GM18861 (cell line): Measurements from ENCODE around the gene CCNQ.

Experiments
- ATAC-seq: cut with Tn5 transposase; IDR thresholded peaks from one replicate; pipeline ENCODE4 v1.9.1; 2021; ENCODE audit not compliant: unreplicated experiment

Gene CCNQ

DNA sequence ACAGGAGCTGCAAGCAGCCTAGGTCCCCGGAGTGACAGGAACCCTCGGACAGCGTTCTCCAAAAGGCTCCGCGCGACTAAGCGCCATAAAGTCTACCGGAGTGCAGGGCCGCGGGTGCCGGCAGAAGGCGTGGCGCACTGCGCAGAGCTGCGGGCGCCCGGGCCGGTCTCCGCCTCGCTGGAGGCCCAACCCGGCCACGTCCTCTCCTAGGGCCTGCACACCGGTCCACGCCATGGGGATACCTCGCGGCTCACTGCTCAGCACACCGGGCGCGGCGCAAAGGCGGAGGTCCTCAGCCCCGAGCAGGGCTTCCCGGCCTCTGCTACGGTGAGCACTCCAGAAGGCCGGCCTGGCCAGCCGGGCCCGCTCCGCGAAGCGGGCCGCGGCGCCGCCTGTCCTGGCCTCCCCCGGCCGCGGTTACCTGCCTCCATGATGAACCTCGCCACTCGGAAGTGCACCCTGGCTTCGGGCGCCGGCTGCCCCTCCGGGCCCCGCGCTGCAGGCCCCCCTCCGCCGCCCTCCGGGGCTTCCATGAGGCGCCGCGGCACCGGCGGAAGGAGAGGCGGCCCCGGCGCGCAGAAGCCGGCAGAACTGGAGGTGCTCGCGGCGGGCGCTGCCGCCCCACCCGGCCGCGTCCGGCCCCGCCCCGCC lies at the start of gene CCNQ:
CCNQ (minus strand) TSS at position 599 of the 651 bp plus-strand sequence; CDS start at position 533, 66 bp downstream.
- ATAC-seq = peak; percentile 37

DNA sequence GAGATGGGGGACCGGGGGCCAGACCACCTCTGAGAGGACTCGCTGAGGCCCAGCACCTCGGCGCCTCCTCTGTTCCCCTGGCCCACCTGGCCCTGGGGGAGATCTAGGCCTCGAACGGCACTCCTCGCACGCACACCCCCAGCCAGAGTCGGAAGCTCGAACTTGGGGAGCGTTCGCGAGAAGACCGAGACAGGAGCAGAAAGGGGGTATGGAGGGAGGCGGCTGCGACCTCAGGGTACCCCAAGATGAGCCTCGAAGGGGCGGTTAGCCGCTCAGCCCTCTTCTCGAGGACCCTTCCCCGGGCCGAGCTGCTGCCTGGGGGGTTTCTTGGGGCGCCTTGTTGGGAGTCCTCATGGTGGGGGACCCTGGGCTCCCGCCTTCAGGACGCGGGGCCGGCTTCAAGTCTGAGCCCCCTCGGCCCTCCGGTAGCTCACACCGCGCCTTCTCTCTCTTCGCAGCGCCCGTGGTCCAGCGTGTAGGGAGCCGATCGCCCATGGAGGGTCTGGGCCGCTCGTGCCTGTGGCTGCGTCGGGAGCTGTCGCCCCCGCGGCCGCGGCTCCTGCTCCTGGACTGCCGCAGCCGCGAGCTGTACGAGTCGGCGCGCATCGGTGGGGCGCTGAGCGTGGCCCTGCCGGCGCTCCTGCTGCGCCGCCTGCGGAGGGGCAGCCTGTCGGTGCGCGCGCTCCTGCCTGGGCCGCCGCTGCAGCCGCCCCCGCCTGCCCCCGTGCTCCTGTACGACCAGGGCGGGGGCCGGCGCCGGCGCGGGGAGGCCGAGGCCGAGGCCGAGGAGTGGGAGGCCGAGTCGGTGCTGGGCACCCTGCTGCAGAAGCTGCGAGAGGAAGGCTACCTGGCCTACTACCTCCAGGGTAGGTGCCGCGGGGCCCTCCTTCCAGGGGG lies 48.8 kb upstream of the CCNQ start:
- no peak for ATAC-seq

DNA sequence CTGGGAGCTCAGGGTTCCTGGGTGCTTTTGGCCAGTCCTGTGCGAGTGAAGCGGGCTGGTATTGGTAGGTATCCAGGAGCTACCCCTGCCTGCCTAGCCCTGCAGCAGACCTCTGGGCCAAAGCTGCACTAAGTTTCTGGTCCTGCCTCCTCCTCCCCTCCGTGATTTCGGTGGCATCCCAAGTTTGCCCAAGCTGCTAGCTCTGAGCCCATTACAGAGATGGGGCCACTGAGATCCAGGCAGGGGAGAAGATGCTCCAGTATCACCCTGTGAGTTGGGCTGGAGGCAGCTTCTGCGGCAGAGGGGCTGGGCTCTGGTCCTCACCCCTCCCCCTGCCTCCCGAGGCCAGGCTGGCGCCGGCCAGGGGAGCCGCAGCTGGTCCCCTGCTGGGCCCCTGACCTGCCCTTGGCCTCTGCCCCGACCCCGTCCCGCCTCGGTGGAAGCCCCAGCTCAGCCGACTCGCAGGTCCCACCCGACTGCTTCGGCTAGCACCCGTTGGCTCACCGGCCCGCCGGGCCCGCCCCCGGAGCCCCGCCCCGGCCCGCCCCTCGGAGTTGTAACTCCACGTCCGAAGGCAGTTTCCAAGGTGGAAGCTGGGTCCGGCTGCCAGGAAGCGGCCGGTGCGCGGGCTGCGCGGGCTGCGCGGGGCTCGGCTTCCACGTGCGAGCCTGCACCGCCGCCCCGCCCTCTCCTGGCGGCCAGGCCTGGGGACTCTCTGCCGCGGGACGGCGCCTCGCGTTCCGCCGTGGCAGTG lies 47.9 kb upstream of the CCNQ start, which contains the start of gene DUSP9:
DUSP9 (plus strand) TSS at position 584 of the 754 bp plus-strand sequence. CDS start 751 bp downstream, outside the sequence.
- no peak for ATAC-seq

DNA sequence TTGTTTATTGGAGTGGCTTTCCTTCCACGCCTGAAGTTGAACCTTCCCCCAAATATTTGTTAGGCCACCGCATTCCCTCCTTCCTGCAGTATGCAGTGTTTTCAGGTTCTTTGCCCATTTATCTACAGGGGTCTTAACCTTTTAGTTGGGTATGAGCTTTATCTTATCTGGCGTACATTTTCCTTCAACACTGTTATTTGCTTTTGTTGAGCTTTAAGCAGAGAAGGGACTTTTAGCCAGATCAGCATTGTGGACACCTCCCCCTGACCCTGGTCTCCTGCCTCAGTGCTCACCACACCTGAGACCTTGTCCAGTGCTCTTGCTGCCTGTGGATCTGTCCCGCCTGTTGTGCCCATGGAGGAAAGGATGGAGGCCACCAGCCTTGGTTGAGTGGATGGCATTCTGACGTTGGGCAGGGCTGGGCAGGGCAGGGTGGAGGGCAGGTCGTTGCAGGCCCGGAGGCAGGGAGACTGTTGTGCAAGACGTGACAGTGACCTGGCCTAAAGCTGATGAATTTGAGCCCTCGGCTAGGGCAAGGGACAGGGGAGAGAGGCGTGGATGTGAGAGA lies 47.1 kb upstream of the CCNQ start:
- no peak for ATAC-seq

DNA sequence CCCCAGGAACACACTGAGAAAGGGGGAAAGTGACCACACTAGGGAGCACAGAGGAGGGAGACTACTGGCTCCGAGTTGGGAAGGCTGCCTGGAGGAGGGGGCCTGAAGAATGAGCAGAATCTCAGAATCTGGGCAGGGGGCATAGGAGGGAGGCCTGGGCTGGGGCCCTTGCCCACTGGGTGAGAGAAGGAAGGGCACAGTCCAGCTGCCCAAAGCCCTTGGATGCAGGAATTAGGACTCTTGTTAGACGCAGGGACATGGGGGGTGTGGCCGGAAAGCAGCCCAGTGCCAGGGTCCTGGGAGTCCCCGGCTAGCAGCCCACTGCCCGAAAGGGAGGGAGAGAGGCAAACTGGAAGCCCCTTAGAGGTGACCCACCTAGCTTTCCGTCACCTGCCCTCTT lies 46.2 kb upstream of the CCNQ start:
- ATAC-seq = no peak

DNA sequence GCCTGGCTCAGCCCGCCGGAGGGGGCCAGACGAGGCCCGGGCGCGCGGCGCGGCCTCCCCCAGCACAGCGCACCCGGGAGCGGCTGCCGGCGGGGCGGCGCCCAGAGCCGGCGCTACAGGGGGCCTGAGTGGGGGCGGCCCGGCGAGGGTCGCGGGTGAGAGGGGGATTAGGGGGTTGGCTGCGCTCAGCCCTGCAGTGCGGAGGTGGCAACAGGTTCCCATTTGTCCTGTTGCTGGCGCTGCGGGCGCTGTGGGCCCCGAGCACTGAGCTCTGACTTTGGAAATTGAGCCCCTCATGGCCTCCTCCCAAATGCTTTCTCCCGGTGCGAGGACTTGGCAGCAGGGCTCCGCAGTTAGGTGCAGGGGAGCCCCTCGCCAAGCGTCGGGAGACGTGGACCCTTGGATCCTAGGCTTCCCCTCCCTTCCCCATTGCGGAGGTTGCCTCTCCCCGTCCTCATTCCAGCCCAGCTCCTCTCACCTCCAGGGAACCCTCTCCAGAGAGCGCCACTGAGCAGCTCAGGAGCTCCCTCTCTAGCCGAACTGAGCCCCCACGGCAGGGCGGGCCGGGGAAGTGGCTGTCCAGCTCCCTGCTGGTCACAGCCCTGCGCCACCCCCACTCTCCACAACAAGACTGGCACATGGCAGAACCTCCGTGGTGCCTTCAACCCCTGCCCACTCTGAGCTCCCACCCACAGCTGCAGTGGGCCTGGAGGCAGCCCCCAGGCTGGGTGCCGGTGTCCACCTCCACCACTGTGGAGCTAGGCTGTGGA lies 45.6 kb upstream of the CCNQ start:
- ATAC-seq = no peak

DNA sequence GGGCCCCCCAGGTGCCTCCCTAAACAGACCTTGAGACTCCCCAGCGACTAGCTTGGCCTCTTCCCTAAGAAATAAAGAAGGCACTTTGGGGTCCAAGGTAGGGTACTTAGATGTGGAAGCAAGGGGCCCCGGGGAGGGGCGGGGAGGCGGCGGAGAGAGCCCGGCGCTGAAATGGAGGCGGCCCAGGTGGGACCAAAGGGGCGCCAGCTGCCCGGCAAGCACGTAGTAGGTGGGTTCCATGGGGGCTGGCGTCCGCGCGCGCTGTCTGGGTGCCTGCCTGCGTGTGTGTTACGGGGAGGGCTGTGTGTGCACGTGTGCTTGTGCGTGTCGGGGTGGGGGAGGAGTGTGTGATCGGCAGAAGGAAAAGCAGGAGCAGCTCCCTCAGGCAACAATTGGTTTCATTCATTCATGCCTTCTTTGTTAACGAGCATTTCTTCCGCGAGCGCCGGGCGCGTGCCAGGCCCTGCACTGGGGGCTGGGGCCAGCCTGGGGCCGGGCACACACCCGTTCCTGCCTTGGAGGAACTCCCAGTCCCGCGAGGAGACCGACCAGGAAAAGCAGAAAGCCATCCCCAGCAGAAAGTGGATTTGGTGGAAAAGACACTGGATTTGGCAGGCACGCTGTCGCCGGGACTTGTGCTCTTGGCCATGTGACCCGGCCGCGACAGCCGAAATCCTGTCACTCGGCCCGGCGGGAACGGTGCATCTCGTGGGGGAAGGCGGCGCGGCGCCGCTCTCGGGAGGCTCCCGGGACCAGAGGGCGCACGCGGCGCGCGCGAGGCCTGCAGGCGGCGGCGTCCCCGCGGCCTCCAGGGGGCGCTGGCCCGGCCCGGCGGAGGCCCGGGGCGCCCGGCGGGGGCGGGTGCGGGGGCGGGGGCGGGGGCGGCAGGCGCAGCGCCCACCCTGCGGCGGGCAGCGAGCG lies 44.8 kb upstream of the CCNQ start:
- no peak for ATAC-seq

DNA sequence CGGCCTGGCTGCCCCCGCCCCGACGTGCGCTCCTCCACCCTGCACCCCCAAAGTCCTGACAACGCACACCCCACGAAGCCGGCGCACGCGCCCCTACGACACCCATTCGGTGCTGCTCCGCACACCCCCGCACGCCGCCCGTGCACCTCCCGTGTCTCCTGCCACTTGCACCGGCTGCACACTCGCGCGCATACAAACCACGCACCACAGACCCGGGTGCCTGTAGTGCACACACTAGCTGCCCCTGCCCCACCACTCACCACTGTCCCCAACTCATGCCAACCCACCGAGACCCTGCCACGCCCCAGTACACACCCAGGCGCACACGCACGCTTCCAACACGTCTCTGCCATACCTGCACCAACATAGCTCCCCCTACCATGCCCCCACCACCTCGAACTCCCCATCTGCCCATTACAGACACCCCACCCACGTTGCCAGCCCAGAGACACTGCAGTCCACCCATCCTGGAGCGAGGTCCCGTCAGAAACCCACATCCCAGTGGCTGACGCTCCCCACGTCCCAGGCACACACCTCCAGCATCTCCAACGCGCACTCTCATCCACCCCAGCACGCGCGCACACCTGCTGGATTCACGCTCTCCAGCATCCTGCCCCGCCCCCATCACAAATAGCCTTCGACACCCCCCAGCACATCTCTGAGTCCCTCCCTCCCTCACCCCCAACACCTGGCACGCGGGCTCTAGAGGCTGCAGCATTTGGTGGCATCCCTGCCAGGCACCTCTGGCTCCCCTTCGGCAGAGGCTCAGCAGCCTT lies 43.9 kb upstream of the CCNQ start:
- ATAC-seq = no peak

DNA sequence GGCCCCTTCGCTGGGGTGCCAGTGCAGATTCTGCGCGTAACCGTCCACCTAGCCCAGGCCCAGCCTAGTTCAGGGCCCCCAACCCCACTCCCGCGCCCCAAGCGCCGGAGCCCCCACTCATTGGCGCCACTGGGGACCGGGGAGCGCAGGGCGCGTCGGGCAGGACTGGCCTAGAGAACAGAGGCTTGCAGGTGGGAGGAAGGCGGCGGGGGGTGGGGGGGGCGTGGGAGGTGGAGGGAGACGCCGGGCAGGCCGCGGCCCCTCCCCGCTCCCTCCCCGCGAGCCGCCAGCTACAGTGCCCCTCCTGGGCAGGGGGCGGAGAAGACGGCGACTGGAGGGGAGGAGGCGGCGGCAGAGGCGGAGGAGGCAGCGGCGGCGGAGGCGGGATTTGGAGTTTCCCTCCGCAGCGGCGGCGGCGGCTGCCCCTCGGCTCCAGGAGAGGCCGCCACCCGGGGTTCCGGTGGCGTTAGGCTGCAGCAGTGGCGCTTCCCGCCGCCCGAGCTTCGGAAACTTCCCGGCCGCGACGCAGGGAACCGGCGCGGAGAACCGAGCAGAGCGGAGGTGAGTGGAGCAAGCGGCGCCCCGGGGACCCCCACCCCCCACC lies 43.2 kb upstream of the CCNQ start:
- no peak for ATAC-seq

DNA sequence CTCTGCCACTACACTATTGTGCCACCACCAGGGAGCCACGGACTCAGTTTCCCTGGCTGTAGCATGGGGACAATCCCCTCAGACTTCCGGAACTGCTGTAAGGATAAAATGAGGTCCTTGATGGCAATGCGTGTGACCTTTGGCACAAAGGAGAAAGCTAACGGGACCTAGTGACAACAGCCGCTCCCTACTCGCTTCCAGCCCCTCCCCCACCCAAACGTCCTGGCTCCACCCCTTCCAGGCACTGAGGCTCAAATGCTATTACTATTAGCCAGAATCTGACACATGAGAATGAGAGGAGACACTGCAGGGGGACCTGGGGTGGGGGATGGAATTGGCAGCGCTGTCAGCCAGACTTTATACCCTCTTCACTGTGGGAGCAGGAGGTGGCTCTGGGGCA lies 42.7 kb upstream of the CCNQ start:
- ATAC-seq = no peak

DNA sequence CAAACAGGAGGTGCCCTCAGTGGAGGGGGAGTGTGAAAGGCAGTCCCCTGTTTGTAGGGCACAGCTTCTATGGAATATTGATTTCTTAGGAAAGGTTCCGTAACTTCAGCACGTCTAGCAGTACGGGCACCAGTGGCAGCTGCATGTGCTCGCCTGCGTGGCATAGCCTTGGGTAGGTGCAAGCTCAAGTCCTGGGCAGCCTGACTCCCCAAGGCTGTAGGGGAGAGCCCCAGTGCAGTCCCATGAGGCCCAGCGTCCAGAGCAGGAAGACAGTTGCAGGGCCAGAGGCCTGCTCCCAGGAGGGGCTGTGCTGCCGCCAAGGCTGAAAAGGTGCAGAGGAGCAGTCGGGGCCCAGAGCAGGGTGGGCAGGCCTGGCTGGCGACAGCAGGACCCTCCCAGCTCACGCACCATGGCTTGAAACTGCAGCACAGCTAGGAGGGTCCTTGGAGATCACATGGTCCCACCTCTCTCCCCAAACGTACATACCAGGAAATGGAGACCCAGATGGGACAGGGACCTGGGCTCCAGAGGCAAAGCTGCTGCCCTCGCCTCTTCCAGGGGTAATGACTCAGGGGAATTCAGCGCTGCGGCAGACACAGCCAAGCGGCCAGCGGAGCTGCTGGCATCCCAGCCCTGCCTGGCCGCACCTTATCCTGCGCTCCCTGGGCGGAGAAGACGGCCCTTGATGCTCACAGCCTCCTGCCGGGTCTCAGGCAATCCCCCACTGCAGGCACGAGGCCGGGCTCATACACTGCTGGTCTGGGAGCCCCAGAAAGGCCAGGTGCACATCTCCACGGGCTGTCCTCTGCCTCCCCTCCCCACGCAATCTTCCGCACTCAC lies 42.0 kb upstream of the CCNQ start:
- no peak for ATAC-seq

DNA sequence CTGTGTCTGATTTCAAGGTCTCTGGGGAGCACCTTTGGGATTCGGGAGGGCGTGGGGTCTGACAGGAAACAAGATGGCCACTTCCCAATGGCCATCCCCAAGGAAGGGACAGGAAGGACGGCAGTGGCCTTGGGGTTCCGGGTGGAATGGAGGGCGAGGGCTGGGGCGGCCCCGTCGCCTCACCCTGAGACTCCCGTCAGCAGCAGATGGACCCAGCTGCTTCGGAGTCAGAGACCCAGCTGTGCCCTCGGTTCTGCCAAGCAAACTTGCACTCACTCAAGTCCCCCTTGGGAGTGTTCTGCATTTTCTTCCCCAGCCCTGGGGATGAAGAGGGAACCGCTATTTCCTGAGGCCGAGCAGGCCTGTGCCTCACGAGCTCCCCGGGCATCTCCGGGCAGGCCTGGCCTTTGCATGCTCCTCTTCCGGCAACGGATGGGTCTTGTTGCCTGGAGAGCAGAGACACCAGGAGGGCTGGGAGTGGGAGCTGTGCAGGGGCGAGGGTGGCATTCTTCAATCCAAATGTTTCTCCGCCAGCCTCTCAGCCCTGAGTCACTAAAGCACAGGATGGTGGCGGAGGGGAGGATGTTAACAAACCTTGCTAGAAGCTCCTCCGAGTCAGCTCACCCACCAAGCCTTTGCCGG lies 41.2 kb upstream of the CCNQ start:
- no peak for ATAC-seq

DNA sequence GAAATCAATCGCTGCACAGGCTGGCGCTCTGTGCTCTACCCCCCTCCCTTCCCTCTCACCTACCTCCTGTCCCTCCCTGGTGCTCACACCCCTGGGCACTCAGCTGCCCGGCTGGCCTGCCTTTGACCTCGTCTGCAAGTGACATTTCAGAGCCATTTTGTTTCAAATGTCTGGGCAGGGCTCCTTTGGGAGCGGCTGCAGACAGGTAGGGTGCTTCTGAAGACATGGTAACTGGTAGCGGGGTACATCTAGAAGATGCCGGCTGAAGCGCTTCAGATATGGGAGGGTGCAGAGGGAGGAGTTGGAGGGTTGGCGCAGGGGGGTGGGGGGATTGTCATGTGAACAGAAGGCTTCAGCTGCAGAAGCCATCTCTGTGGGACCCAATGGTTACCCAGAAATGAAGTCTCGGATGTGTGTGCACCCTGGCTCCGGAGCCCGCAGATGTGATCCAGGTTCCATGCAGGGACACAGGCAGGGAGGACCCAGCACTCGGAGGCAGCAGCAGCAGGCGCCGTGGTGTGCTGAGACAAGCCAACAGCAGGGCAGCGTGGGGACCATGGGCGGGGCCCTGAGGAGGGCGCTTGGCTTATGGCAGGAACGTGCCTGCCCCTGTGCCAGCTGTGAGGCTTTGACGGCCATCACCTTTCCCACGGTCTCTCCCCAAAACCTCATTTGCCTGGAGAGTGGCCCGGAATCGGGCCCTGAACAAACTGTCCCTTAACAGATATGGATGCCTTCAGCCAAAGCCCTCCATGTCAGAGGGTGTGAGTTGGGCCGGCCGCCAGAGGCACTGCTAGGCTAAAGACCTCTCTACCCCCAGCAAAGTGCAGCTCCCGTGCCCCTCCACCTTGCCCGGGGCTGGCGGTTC lies 40.5 kb upstream of the CCNQ start:
- ATAC-seq = no peak

- no peak for ATAC-seq
Observed at GRCh38 chrX:153638436-153639176, 39.7 kb upstream of the CCNQ start.

- no peak for ATAC-seq
Observed at GRCh38 chrX:153638041-153638371, 39.1 kb upstream of the CCNQ start.
